SK-N-MC (cell line): Measurements from ENCODE around the gene SCN11A.

Experiments
- DNase-seq: peaks from one replicate; pipeline ENCODE4 v3.0.0-alpha.2; 2011; ENCODE audit warnings: low read depth, low spot score
- H3K27ac ChIP-seq: fragments of 200-600 bp; sonication (generic); 2 replicates; pipeline ENCODE4 v1.5.1; 2016; ENCODE audit warnings: mixed run types
- H3K36me3 ChIP-seq: fragments of 200-600 bp; sonication (generic); 2 replicates; pipeline ENCODE4 v1.6.1; 2017; ENCODE audit warnings: antibody characterized with exemption, low read length, mixed read lengths; ENCODE audit not compliant: insufficient read depth
- H3K4me3 ChIP-seq: fragments of 200-600 bp; sonication (generic); 2 replicates; pipeline ENCODE4 v1.5.1; 2016
- H3K9ac ChIP-seq: fragments of 200-600 bp; sonication (generic); 2 replicates; pipeline ENCODE4 v1.8.0; 2017; ENCODE audit warnings: mixed run types, mixed read lengths; ENCODE audit not compliant: insufficient read length
- H3K9me3 ChIP-seq: fragments of 200-600 bp; sonication (generic); 2 replicates; pipeline ENCODE4 v1.6.1; 2017; ENCODE audit warnings: low read depth, mild to moderate bottlenecking, antibody characterized with exemption, low read length, moderate library complexity, mixed read lengths
- EZH2 ChIP-seq: fragments of 200-600 bp; sonication (generic); IDR thresholded peaks from one replicate; pipeline ENCODE4 v1.6.1; 2017; ENCODE audit warnings: antibody characterized with exemption
- FOXP2 ChIP-seq: optimal IDR thresholded peaks from 2 replicates; pipeline ENCODE3; 2011; ENCODE audit warnings: mild to moderate bottlenecking, moderate library complexity; ENCODE audit not compliant: insufficient read depth; ENCODE audit errors: extremely low read length, control extremely low read depth
- POLR2AphosphoS5 ChIP-seq: IDR thresholded peaks from 2 replicates; pipeline ENCODE4 v1.6.1; 2012; ENCODE audit warnings: mild to moderate bottlenecking, low read depth, low read length, borderline replicate concordance

SCN11A gene

GRCh38 chr3:39021465-39022285, 30.1 kb downstream of the SCN11A start:
- H3K9me3 ChIP-seq: no peaks in the 10 kb centered on the region
- H3K4me3 ChIP-seq: no peak overlapping the region
- H3K27ac ChIP-seq: no peak overlapping the region
- TF ChIP-seq FOXP2: no peak
- no peak for TF ChIP-seq EZH2
- TF ChIP-seq POLR2AphosphoS5: no peak
- H3K36me3 ChIP-seq: no peaks in the 10 kb centered on the region
- DNase-seq: no peak
- no peak overlapping the region for H3K9ac ChIP-seq

GRCh38 chr3:39021029-39021428, 30.7 kb downstream of the SCN11A start:
- Histone ChIP-seq H3K36me3 (no peaks in the 10 kb centered on the region), H3K9me3 (no peaks in the 10 kb centered on the region), H3K4me3 (no peak overlapping the region), H3K27ac (no peak overlapping the region), H3K9ac (no peak overlapping the region)
- no peak for TF ChIP-seq FOXP2
- no peak for TF ChIP-seq EZH2
- TF ChIP-seq POLR2AphosphoS5: no peak
- DNase-seq: no peak

GRCh38 chr3:39019299-39019698, 32.4 kb downstream of the SCN11A start:
- Histone ChIP-seq H3K27ac (no peak overlapping the region), H3K9me3 (no peaks in the 10 kb centered on the region), H3K36me3 (no peaks in the 10 kb centered on the region), H3K9ac (no peak overlapping the region), H3K4me3 (no peak overlapping the region)
- no peak for DNase-seq
- TF ChIP-seq POLR2AphosphoS5 (no peak), EZH2 (no peak), FOXP2 (no peak)

GRCh38 chr3:39015418-39015817, 36.3 kb downstream of the SCN11A start:
- Histone ChIP-seq H3K9ac (no peak overlapping the region), H3K36me3 (no peaks in the 10 kb centered on the region), H3K27ac (no peak overlapping the region), H3K4me3 (no peak overlapping the region), H3K9me3 (no peaks in the 10 kb centered on the region)
- TF ChIP-seq FOXP2 (no peak), EZH2 (no peak), POLR2AphosphoS5 (no peak)
- DNase-seq: no peak

GRCh38 chr3:39013921-39014509, 37.7 kb downstream of the SCN11A start:
- H3K36me3 ChIP-seq: no peaks in the 10 kb centered on the region
- no peak overlapping the region for H3K27ac ChIP-seq
- TF ChIP-seq FOXP2 (no peak), EZH2 (no peak), POLR2AphosphoS5 (no peak)
- no peak overlapping the region for H3K9ac ChIP-seq
- no peak overlapping the region for H3K4me3 ChIP-seq
- H3K9me3 ChIP-seq: no peaks in the 10 kb centered on the region
- DNase-seq: no peak

GRCh38 chr3:39013289-39013688, 38.5 kb downstream of the SCN11A start:
- TF ChIP-seq EZH2 (no peak), POLR2AphosphoS5 (no peak), FOXP2 (no peak)
- no peak overlapping the region for H3K4me3 ChIP-seq
- no peak overlapping the region for H3K9ac ChIP-seq
- no peak overlapping the region for H3K27ac ChIP-seq
- H3K36me3 ChIP-seq: no peaks in the 10 kb centered on the region
- no peaks in the 10 kb centered on the region for H3K9me3 ChIP-seq
- DNase-seq: no peak

GRCh38 chr3:39011191-39011736, 40.5 kb downstream of the SCN11A start:
- Histone ChIP-seq H3K9me3 (no peaks in the 10 kb centered on the region), H3K4me3 (no peak overlapping the region), H3K27ac (no peak overlapping the region), H3K36me3 (no peaks in the 10 kb centered on the region), H3K9ac (no peak overlapping the region)
- no peak for DNase-seq
- TF ChIP-seq EZH2 (no peak), POLR2AphosphoS5 (no peak), FOXP2 (no peak)

- DNase-seq: no peak
- H3K4me3 ChIP-seq: no peak overlapping the region
- no peaks in the 10 kb centered on the region for H3K9me3 ChIP-seq
- no peak for TF ChIP-seq EZH2
- TF ChIP-seq FOXP2: no peak
- TF ChIP-seq POLR2AphosphoS5: no peak
- H3K9ac ChIP-seq: no peak overlapping the region
- H3K27ac ChIP-seq: no peak overlapping the region
- no peaks in the 10 kb centered on the region for H3K36me3 ChIP-seq
These were observed 46.4 kb downstream of the SCN11A start for GRCh38 chr3:39005295-39005694.
